Measurements from ENCODE around the gene SRSF7. TPM values are rescaled to one million over a fixed set of nuclear protein-coding genes. Genes with fewer than 3 reads are reported as not detected.
"Not testable (repeated sequence)": the region's sequence is repeated elsewhere in the genome, so short reads cannot be mapped to it uniquely, and the experiment has no call there.

The SRSF7 gene
- total RNA-seq, 1 donor from 2014 or later: 105 TPM

DNA sequence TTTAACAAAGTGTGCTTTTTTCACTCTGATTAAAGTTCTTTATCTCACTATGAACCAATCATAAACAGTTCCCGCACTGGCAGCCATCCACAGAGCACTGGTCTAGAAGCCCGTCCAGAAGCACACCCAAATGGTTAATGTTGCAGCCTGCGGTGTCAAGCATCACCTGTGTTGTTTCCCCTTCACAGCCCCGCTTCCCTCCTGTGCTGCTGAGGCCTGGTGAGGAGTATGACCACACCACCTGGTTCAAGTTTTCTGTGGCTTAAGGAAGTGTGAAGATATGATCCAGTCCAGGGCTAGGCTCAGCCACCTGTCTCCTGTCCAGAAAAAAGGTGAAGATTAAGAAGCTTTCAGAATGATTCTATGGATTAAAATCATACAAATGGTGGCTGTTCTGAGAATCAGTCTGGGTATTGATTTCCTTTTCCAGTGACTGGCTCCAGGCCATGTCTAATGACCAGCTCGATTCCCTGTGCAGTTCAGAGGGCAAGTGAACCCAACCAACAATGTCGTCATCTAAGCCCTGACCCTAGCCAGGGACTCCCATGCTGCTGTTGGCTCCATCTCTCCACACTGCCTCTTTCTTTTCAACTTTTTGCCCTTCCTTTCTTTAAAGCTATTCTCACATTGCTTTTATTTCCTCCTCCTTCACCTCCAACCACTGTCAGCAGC lies 17.7 kb downstream of the SRSF7 start:
- DNase-seq (ENCODE audit: low read depth in 2 of 2): no peak

DNA sequence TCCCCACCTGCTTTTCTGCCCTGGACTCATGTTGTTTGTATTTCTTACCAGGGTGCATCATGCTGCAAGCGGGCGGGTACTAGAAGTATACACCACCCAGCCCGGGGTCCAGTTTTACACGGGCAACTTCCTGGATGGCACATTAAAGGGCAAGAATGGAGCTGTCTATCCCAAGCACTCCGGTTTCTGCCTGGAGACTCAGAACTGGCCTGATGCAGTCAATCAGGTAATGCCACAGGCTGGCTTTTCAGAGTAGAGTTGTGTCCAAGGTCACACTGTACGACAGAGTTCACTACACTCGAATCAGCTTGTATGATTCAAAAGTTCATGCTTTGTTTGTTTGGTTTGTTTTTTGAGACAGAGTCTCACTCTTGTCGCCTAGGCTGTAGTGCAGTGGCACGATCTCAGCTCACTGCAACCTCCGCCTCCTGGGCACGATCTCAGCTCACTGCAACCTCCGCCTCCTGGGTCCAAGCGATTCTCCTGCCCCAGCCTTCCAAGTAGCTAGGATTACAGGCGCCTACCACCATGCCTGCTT lies 19.4 kb downstream of the SRSF7 start:
- no peak for DNase-seq (ENCODE audit: low read depth in 2 of 2)

GRCh38 chr2:38731090-38731489 lies 20.1 kb downstream of the SRSF7 start:
- no peak for DNase-seq (ENCODE audit: low read depth in 2 of 2)

DNA sequence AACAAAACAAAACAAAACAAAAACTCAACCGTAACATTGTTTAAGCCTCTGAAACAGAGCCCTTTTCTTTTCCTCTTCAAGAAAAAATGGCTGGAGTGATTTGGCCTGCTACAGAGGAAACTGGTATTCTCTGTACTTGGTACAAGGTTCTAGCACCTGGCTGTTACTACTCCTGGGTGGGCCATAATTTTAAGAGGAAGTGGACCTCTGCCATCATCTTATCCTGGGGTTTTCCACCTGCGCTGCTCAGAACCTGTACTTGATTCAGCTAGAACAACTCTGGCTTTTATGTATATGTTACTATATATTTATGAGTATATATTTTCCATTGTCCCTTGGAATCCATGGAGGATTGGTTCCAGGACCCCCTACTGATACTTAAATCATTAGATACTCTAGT lies 22.5 kb downstream of the SRSF7 start:
- no peak for DNase-seq (ENCODE audit: low read depth in 2 of 2)

GRCh38 chr2:38727661-38728060 lies 23.5 kb downstream of the SRSF7 start:
- DNase-seq (ENCODE audit: low read depth in 2 of 2): no peak

- DNase-seq (ENCODE audit: low read depth in 2 of 2): no peak
Observed at GRCh38 chr2:38723173-38723572, 28.0 kb downstream of the SRSF7 start.

DNA sequence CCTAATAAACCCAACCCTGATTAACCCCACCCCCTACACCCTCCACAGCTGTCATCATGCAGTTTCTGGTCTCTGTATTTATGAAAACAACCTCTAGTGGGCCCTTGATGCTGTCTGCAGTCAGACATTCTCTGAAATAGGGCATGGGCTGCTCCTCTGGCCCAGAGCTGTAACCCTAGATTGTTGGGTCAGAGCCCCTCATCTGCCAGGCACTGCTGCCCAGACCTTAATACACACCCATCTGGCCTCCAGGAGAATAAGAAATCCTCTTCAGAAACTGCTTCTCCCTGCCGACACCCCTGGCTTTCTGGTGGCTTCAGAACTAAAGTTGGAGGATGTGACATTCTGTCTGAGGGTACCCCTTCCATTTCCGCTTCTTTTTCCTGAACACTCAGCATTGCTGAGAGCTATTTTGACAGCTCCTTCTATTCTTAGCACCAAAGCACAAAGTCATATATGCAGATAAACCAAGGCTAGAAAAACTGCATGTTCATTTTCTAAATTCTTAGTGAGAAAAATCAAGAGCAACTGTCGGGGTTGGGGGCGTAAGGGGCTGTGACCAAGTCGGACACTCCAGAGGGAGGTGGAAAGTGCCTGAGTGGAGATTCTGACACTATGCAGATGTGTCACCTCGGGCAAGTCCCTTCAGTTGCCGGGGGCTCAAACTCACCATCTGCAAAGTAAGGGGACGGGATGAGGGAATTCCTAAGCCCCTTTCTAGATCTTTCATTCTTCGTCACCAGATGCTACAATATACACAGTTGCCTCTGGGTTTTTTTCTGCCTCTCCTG lies 28.7 kb downstream of the SRSF7 start:
- no peak for DNase-seq (ENCODE audit: low read depth in 2 of 2)

DNA sequence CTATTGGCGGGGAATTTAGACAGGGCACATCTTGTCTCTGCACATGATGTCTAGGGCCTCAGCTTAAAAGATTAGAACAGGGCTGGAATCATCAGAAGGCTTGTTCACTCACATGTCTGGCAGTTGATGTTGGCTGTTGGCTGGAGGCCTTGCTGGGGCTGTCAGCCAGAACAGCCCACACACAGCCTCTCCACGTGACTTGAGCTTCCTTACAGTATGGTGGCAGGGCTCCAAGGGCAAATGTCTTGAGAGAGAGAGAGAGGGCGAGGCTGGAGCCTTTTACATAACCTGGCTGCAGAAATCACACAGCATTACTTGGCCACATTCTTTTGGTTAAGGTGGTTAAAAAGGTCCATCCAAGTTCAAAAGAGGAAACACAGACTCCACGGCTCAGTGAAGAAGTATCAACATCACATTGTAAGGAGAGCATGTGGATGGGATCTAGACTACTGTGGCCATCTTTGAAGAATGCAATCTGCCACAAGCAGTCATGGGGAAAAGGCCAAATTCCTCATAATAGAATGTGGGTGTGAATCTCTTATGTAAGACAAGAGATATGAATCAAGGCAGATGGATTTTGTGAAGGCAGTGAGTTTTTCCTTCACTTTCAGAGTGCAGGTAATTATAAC lies 30.4 kb downstream of the SRSF7 start:
- DNase-seq (ENCODE audit: low read depth in 2 of 2): peak in 1 of 2 donors; percentile 30

DNA sequence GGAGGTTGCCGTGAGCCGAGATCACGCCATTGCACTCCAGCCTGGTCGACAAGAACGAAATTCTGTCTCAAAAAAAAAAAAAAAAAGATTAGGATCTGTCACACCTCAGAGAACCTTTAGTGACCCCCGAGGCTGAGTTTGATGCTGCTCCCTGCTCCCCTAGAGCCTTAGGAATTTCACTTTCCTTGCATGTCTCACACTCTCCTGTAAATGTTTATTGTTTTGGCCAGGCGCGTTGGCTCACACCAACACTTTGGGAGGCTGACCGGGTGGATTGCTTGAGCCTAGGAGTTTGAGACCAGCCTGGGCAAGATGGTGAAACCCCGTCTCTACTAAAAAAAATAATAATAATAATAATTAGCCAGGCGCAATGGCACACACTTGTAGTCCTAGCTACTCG lies 31.5 kb downstream of the SRSF7 start:
- no peak for DNase-seq (ENCODE audit: low read depth in 2 of 2)

GRCh38 chr2:38718601-38719000 lies 32.6 kb downstream of the SRSF7 start:
- no peak for DNase-seq (ENCODE audit: low read depth in 2 of 2)

DNA sequence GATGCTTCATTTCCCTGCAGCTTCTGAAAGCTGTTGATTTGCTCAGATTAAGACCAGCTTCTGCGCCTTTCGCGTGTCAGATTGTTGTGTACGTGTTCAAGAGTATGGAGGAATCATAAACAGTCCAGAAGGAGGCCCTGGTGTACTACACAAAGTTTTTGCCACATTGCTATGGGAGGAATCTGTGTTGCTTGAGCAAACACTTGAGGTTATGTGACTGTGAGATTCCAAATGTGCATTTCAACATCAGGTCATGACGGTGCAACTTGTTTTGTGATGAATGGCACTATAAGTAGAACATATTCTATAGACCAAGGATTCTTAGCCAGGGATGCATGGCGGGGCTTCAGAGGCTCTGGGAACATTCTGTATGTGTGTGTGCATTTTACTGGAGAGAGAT lies 35.0 kb downstream of the SRSF7 start:
- DNase-seq (ENCODE audit: low read depth in 2 of 2): no peak

- not testable (repeated sequence) for DNase-seq (ENCODE audit: low read depth in 2 of 2)
Observed at GRCh38 chr2:38714941-38715340, 36.2 kb downstream of the SRSF7 start.

GRCh38 chr2:38713338-38713737 lies 37.8 kb downstream of the SRSF7 start:
- no peak for DNase-seq (ENCODE audit: low read depth in 2 of 2)

- no peak for DNase-seq (ENCODE audit: low read depth in 2 of 2)
Observed at GRCh38 chr2:38712871-38713270, 38.3 kb downstream of the SRSF7 start.

GRCh38 chr2:38712413-38712812 lies 38.7 kb downstream of the SRSF7 start:
- no peak for DNase-seq (ENCODE audit: low read depth in 2 of 2)

DNA sequence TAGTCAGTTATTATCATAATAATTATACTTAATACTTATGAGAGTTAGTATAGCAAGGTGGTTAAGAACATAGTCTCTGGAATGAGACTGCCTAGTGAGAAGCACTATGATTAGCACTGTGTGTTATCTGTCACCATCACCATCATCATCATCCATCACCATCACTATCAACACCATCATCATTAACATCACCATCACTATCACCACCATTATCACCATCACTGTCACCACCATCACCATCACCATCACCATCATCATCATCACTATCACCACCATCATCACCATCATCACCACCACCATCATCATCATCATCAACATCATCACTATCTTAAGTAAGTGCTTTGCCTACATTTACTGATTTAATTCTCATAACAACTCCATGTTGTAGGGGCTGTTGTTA lies 39.6 kb downstream of the SRSF7 start:
- DNase-seq (ENCODE audit: low read depth in 2 of 2): no peak

GRCh38 chr2:38709567-38710194 lies 41.5 kb downstream of the SRSF7 start:
- no peak for DNase-seq (ENCODE audit: low read depth in 2 of 2)

- no peak for DNase-seq (ENCODE audit: low read depth in 2 of 2)
Observed at GRCh38 chr2:38708900-38709566, 42.1 kb downstream of the SRSF7 start.

DNA sequence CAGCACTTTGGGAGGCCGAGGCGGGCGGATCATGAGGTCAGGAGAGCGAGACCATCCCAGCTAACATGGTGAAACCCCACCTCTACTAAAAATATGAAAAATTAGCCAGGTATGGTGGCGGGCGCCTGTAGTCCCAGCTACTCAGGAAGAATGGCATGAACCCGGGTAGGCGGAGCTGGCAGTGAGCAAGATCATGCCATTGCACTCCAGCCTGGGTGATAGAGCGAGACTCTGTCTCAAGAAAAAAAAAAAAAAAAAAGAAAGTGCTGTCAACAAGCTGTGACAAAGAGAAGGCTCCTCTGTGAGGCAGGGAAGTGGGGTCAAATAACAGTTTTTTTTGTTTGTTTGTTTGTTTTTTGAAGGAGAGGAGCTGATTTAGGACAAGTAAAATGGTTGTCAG lies 42.7 kb downstream of the SRSF7 start:
- not testable (repeated sequence) for DNase-seq (ENCODE audit: low read depth in 2 of 2)

DNA sequence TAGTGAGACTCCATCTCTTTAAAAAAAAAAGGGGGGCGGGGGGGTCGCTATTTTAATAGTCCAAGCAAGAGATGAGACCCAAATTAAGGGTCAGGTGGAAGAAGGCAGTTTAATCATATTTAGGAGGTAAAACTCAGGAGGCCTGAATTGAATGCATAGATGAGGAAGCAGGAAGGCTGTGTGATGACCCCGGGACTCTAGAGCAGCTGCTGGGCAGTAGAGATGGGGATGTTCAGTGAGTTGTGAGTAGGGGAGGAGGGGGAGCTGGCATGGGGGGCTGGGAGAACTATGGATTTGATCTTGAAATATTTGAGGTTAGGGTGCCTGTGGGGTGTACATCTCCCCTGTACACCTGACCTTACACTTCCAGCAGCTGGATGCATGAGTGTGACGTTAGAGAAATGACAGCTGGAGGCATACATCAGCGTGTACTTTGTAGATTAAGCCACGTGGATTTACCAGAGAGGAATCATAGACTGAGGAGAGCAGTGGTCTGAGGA lies 44.3 kb downstream of the SRSF7 start:
- DNase-seq (ENCODE audit: low read depth in 2 of 2): peak; percentile 22 to 59

GRCh38 chr2:38704664-38705063 lies 46.5 kb downstream of the SRSF7 start:
- no peak for DNase-seq (ENCODE audit: low read depth in 2 of 2)
